HuH-7 (cell line): ENCODE measurements around the gene COPS4.

Experiments
- DNase-seq: peaks from one replicate; pipeline ENCODE4 v3.0.0; 2011; ENCODE audit warnings: low spot score

COPS4 gene

GRCh38 chr4:83121246-83121645 is 86.3 kb downstream of the COPS4 start:
- no peak for DNase-seq

- DNase-seq: no peak
These were observed 89.3 kb downstream of the COPS4 start for GRCh38 chr4:83124111-83124780.
